ENCODE measurements around the gene ZNF304. TPM values are rescaled to one million over a fixed set of nuclear protein-coding genes. Genes with fewer than 3 reads are reported as not detected.

The ZNF304 gene
- total RNA-seq, 1 experiment from 2014 or later, result 7.6 TPM

GRCh38 chr19:57398868-57399267 lies 47.8 kb downstream of the ZNF304 start:
- in situ Hi-C loops (cut with HindIII; ENCODE audit: low pct_unique_long_range_greater_than_20kb, low sequenced_read_pairs), result no loop called here
- DNase-seq (ENCODE audit: low read depth, low spot score), result no peak

- in situ Hi-C loops (cut with HindIII; ENCODE audit: low pct_unique_long_range_greater_than_20kb, low sequenced_read_pairs), result no loop called here
- no peak for DNase-seq (ENCODE audit: low read depth, low spot score)
Measured at GRCh38 chr19:57403737-57404563, 52.9 kb downstream of the ZNF304 start.

GRCh38 chr19:57406516-57407123 lies 55.5 kb downstream of the ZNF304 start:
- in situ Hi-C loops (cut with HindIII; ENCODE audit: low pct_unique_long_range_greater_than_20kb, low sequenced_read_pairs), result no loop called here
- DNase-seq (ENCODE audit: low read depth, low spot score), result peak; percentile 55

Other genes with a start within 250 kb of the ZNF304 start
- gene USP29, start 231.3 kb upstream of the ZNF304 start, total RNA-seq (2014; rRNA removed; shearing (Covaris generic)), result not detected in 2 replicates
- gene ZIM3, start 206.1 kb upstream of the ZNF304 start, total RNA-seq (2014; rRNA removed; shearing (Covaris generic)), result not detected in 2 replicates
- not detected in 2 replicates for gene DUXA, start 183.8 kb upstream of the ZNF304 start, total RNA-seq (2014; rRNA removed; shearing (Covaris generic))
- 6.3 and 13.6 TPM in 2 replicates for gene ZNF264, start 159.8 kb upstream of the ZNF304 start, total RNA-seq (2014; rRNA removed; shearing (Covaris generic))
- gene AURKC, start 120.2 kb upstream of the ZNF304 start, total RNA-seq (2014; rRNA removed; shearing (Covaris generic)), result not detected in 2 replicates
- 10.4 and 11.0 TPM in 2 replicates for gene ZNF805, start 110.6 kb upstream of the ZNF304 start, total RNA-seq (2014; rRNA removed; shearing (Covaris generic))
- 33.7 and 35.5 TPM in 2 replicates for gene ZNF460, start 70.8 kb upstream of the ZNF304 start, total RNA-seq (2014; rRNA removed; shearing (Covaris generic))
- 7.4 TPM in 2 replicates for gene ZNF543, start 30.8 kb upstream of the ZNF304 start, total RNA-seq (2014; rRNA removed; shearing (Covaris generic))
- 12.4 and 14.8 TPM in 2 replicates for gene TRAPPC2B, start 12.3 kb downstream of the ZNF304 start, total RNA-seq (2014; rRNA removed; shearing (Covaris generic))
- 1.5 and 1.8 TPM in 2 replicates for gene ZNF547, start 12.3 kb downstream of the ZNF304 start, total RNA-seq (2014; rRNA removed; shearing (Covaris generic))
- gene ZNF548, start 38.6 kb downstream of the ZNF304 start, total RNA-seq (2014; rRNA removed; shearing (Covaris generic)), result 12.7 and 13.7 TPM in 2 replicates
- gene ZNF17, start 59.9 kb downstream of the ZNF304 start, total RNA-seq (2014; rRNA removed; shearing (Covaris generic)), result 4.6 and 4.8 TPM in 2 replicates
- 9.8 and 9.9 TPM in 2 replicates for gene ZNF749, start 84.1 kb downstream of the ZNF304 start, total RNA-seq (2014; rRNA removed; shearing (Covaris generic))
- 0.05 and 0.08 TPM in 2 replicates for gene VN1R1, start 105.9 kb downstream of the ZNF304 start, total RNA-seq (2014; rRNA removed; shearing (Covaris generic))
- gene ZNF772, start 126.3 kb downstream of the ZNF304 start, total RNA-seq (2014; rRNA removed; shearing (Covaris generic)), result 6.6 and 6.8 TPM in 2 replicates
- gene ZNF419, start 136.5 kb downstream of the ZNF304 start, total RNA-seq (2014; rRNA removed; shearing (Covaris generic)), result 6.5 and 8.6 TPM in 2 replicates
- gene ZNF773, start 148.7 kb downstream of the ZNF304 start, total RNA-seq (2014; rRNA removed; shearing (Covaris generic)), result 6.6 and 10.0 TPM in 2 replicates
- gene ZNF549, start 176.1 kb downstream of the ZNF304 start, total RNA-seq (2014; rRNA removed; shearing (Covaris generic)), result 6.6 and 7.6 TPM in 2 replicates
- 6.1 and 7.1 TPM in 2 replicates for gene ZNF550, start 208.6 kb downstream of the ZNF304 start, total RNA-seq (2014; rRNA removed; shearing (Covaris generic))
- 4.5 and 4.6 TPM in 2 replicates for gene ZNF416, start 227.6 kb downstream of the ZNF304 start, total RNA-seq (2014; rRNA removed; shearing (Covaris generic))
- gene ZIK1, start 232.9 kb downstream of the ZNF304 start, total RNA-seq (2014; rRNA removed; shearing (Covaris generic)), result 1.7 and 2.3 TPM in 2 replicates
- gene ZNF530, start 248.6 kb downstream of the ZNF304 start, total RNA-seq (2014; rRNA removed; shearing (Covaris generic)), result 3.8 and 6.5 TPM in 2 replicates